PC-9 (cell line): ENCODE measurements around the gene RBM26. TPM values are rescaled to one million over a fixed set of nuclear protein-coding genes. Genes with fewer than 3 reads are reported as not detected.

ENCODE experiments used
- BruUV-seq: library from RNA; stranded (reverse); fragments of 400-500 nt; replicated peaks from 2 replicates; lab custom pipeline; 2021; lab: Mats Ljungman, UMichigan
- CTCF ChIA-PET: fragments of 300-600 bp; sonication (Branson Sonifier 250); formaldehyde crosslinking; loops from one replicate; lab custom pipeline; 2022; ENCODE audit warnings: antibody characterized with exemption; lab: Charles Lee
- POLR2A ChIA-PET: fragments of 300-600 bp; sonication (Branson Sonifier 250); formaldehyde crosslinking; loops from one replicate; lab custom pipeline; 2022; ENCODE audit warnings: antibody characterized with exemption; ENCODE audit not compliant: unreplicated experiment; lab: Charles Lee
- DNase-seq, 2 experiments: peaks; one replicate each; pipeline versions ENCODE4 v3.0.0 to v3.0.0-alpha.2; 2015 to 2022; ENCODE audit warnings: mixed read lengths in 1 of 2
- H2AFZ ChIP-seq: fragments of 200-600 bp; sonication (generic); 2 replicates; pipeline ENCODE4 v1.8.1; 2017; ENCODE audit warnings: antibody characterized with exemption
- H3F3A ChIP-seq: fragments of 200-600 bp; sonication (generic); 2 replicates; pipeline ENCODE4 v1.8.1; 2017; ENCODE audit warnings: antibody characterized with exemption, mild to moderate bottlenecking, low read depth; ENCODE audit not compliant: insufficient read depth
- H3K27ac ChIP-seq: fragments of 200-600 bp; sonication (generic); 2 replicates; pipeline ENCODE4 v1.6.1; 2016; ENCODE audit warnings: mixed run types
- H3K27me3 ChIP-seq: fragments of 200-600 bp; sonication (generic); 2 replicates; pipeline ENCODE4 v1.6.1; 2016; ENCODE audit warnings: low read depth, mixed run types; ENCODE audit not compliant: insufficient read depth
- H3K36me3 ChIP-seq: fragments of 200-600 bp; sonication (generic); 2 replicates; pipeline ENCODE4 v1.6.1; 2016; ENCODE audit warnings: low read depth, mixed run types
- H3K4me1 ChIP-seq: fragments of 200-600 bp; sonication (generic); replicated peaks from 2 replicates; pipeline ENCODE4 v1.6.1; 2016; ENCODE audit warnings: mixed run types; ENCODE audit not compliant: insufficient read depth
- H3K4me2 ChIP-seq: fragments of 200-600 bp; sonication (generic); 2 replicates; pipeline ENCODE4 v1.6.1; 2017; ENCODE audit warnings: mixed run types
- H3K4me3 ChIP-seq: fragments of 200-600 bp; sonication (generic); 2 replicates; pipeline ENCODE4 v1.6.1; 2016; ENCODE audit warnings: mixed run types
- H3K79me2 ChIP-seq: fragments of 200-600 bp; sonication (generic); 2 replicates; pipeline ENCODE4 v1.6.1; 2017; ENCODE audit warnings: low read depth, mixed run types
- H3K9me2 ChIP-seq: fragments of 200-600 bp; sonication (generic); 2 replicates; pipeline ENCODE4 v1.8.1; 2017; ENCODE audit warnings: mild to moderate bottlenecking; ENCODE audit not compliant: insufficient read depth
- H3K9me3 ChIP-seq: fragments of 200-600 bp; sonication (generic); 2 replicates; pipeline ENCODE4 v1.8.1; 2016; ENCODE audit warnings: low read depth; ENCODE audit not compliant: insufficient read depth
- H4K20me1 ChIP-seq: fragments of 200-600 bp; sonication (generic); 2 replicates; pipeline ENCODE4 v1.8.1; 2017; ENCODE audit not compliant: insufficient read depth
- EZH2 ChIP-seq: fragments of 200-600 bp; sonication (generic); IDR thresholded peaks from 2 replicates; pipeline ENCODE4 v1.8.0; 2017; ENCODE audit warnings: antibody characterized with exemption, low read depth
- intact Hi-C: fragments of 100-400 bp; cut with micrococcal nuclease; formaldehyde crosslinking; loops from one replicate; pipeline ENCODE4 v1.10.0; 2022; ENCODE audit not compliant: unreplicated experiment
- total RNA-seq: library from RNA; stranded (reverse); gene quantifications from 2 replicates; pipeline ENCODE4 v1.2.3, GENCODE V29; 2021
- TF ChIP-seq, protein P1 (sequence below): fragments of 200-600 bp; sonication (generic); conservative IDR thresholded peaks from 2 replicates; pipeline ENCODE4 v1.6.1; 2017; ENCODE audit warnings: mixed run types, antibody characterized with exemption, mild to moderate bottlenecking, moderate library complexity

Gene RBM26
- total RNA-seq, 1 experiment from 2014 or later = 40.4 TPM

DNA sequence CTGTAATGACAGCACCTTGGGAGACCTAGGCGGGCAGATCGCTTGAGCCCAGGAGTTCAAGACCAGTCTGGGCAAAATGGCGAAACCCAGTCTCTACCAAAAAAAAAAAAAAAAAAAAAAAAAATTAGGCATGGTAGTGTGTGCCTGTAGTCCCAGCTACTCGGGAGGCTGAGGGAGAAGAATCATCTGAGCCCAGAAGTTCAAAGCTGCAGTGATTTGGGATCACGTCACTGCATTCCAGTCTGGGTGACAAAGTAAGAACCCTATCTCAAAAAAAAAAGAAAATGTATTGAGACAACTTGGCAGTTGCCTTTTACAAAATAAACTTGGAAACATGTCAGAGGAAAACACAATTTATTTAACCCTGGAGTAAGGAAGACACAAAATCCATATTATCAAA, 26.8 kb downstream of the RBM26 start:
- no peaks in the 10 kb centered on the region for H3K27me3 ChIP-seq
- DNase-seq = no peak
- POLR2A ChIA-PET = no interaction called here
- no peak overlapping the region for H3K27ac ChIP-seq
- H4K20me1 ChIP-seq = peaks cover 22% of the 10 kb centered on the region
- H3K4me1 ChIP-seq = peaks cover 22% of the 10 kb centered on the region
- no peak overlapping the region for H3K4me2 ChIP-seq
- H2AFZ ChIP-seq = no peak overlapping the region
- 0 out of 2 replicates have a peak, but pooled peaks cover 6% of the 10 kb centered on the region for H3K9me3 ChIP-seq
- peaks cover 38% of the 10 kb centered on the region for H3K36me3 ChIP-seq
- no peaks in the 10 kb centered on the region for H3K9me2 ChIP-seq
- peaks cover 62% of the 10 kb centered on the region for H3K79me2 ChIP-seq
- TF ChIP-seq, protein P1, sequence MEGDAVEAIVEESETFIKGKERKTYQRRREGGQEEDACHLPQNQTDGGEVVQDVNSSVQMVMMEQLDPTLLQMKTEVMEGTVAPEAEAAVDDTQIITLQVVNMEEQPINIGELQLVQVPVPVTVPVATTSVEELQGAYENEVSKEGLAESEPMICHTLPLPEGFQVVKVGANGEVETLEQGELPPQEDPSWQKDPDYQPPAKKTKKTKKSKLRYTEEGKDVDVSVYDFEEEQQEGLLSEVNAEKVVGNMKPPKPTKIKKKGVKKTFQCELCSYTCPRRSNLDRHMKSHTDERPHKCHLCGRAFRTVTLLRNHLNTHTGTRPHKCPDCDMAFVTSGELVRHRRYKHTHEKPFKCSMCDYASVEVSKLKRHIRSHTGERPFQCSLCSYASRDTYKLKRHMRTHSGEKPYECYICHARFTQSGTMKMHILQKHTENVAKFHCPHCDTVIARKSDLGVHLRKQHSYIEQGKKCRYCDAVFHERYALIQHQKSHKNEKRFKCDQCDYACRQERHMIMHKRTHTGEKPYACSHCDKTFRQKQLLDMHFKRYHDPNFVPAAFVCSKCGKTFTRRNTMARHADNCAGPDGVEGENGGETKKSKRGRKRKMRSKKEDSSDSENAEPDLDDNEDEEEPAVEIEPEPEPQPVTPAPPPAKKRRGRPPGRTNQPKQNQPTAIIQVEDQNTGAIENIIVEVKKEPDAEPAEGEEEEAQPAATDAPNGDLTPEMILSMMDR = no peak
- no peak for TF ChIP-seq EZH2
- intact Hi-C loops = no loop called here
- BruUV-seq = no TSS peak
- CTCF ChIA-PET = no interaction called here
- peaks cover 18% of the 10 kb centered on the region for H3F3A ChIP-seq
- H3K4me3 ChIP-seq = no peak overlapping the region

- ChIA-PET CTCF (no interaction called here), POLR2A (no interaction called here)
- Histone ChIP-seq H3F3A (peaks cover 7% of the 10 kb centered on the region; the same call in 1 of the 2 replicates), H4K20me1 (peaks cover 23% of the 10 kb centered on the region), H2AFZ (no peak overlapping the region), H3K79me2 (peaks cover 43% of the 10 kb centered on the region), H3K36me3 (peaks cover 22% of the 10 kb centered on the region), H3K9me3 (no peaks in the 10 kb centered on the region), H3K27ac (no peak overlapping the region), H3K4me3 (no peak overlapping the region), H3K4me1 (no peaks in the 10 kb centered on the region), H3K9me2 (no peaks in the 10 kb centered on the region), H3K4me2 (no peak overlapping the region), H3K27me3 (no peaks in the 10 kb centered on the region)
- no peak for DNase-seq
- intact Hi-C loops = no loop called here
- no peak for TF ChIP-seq EZH2
- TF ChIP-seq, protein P1 = no peak
- BruUV-seq = no TSS peak
These were observed 29.2 kb downstream of the RBM26 start for GRCh38 chr13:79376843-79377242.

DNA sequence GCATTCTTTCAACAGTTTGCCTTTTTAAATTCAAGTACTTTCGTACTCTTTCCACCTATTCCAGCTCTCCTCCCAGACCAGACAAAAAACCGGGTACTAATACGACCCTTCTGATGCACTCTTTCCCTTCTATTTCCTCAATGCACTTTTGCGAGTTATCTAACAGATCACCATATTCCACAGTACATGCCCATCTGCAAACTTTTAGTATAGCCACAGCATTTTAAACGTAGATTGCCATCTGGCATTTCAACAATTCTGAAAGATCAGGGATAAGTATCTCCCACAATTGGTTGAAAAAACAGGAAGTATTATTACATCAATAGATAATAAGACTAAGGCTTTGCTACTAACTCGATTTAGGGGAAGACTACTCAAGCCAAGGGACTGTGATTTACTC, 31.5 kb downstream of the RBM26 start:
- DNase-seq = no peak
- no peak overlapping the region for H3K27ac ChIP-seq
- no peak overlapping the region for H3K4me2 ChIP-seq
- no peak overlapping the region for H2AFZ ChIP-seq
- peaks cover 18% of the 10 kb centered on the region for H4K20me1 ChIP-seq
- TF ChIP-seq, protein P1 = no peak
- TF ChIP-seq EZH2 = no peak
- intact Hi-C loops = loop anchor here (5.0 kb wide), 1 partner anchor 37 kb away; no protein-coding TSS in a partner anchor
- H3K9me2 ChIP-seq = no peaks in the 10 kb centered on the region
- no peaks in the 10 kb centered on the region for H3K4me1 ChIP-seq
- no peaks in the 10 kb centered on the region for H3K9me3 ChIP-seq
- peaks cover 21% of the 10 kb centered on the region for H3K79me2 ChIP-seq
- BruUV-seq = no TSS peak
- H3K27me3 ChIP-seq = no peaks in the 10 kb centered on the region
- peaks cover 10% of the 10 kb centered on the region; the same call in 1 of the 2 replicates for H3F3A ChIP-seq
- peaks cover 23% of the 10 kb centered on the region for H3K36me3 ChIP-seq
- POLR2A ChIA-PET = no interaction called here
- CTCF ChIA-PET = no interaction called here
- H3K4me3 ChIP-seq = no peak overlapping the region
